Astrocyte (in vitro differentiated cells and primary cell): ENCODE results near the gene L1CAM. TPM values are rescaled to one million over a fixed set of nuclear protein-coding genes. Genes with fewer than 3 reads are reported as not detected.

ENCODE experiments used
- DNase-seq: peaks from one replicate; pipeline ENCODE4 v3.0.0-alpha.2; 2010; ENCODE audit warnings: low read depth
- FAIRE-seq: peaks from 2 replicates; lab custom pipeline; 2011; peaks lifted over from hg19 to GRCh38; lab: Jason Lieb, UNC
- H2AFZ ChIP-seq: 2 replicates; pipeline ENCODE4 v1.6.0; 2012; ENCODE audit warnings: low read depth, low read length, inconsistent platforms
- H3K27ac ChIP-seq: 2 replicates; pipeline ENCODE4 v1.5.1; 2011; ENCODE audit warnings: low read depth, low read length, inconsistent platforms
- H3K27me3 ChIP-seq: 2 replicates; pipeline ENCODE4 v1.6.0; 2011; ENCODE audit warnings: low read length, inconsistent platforms; ENCODE audit not compliant: insufficient read depth
- H3K36me3 ChIP-seq: 2 replicates; pipeline ENCODE4 v1.5.1; 2011; ENCODE audit warnings: low read length, inconsistent platforms; ENCODE audit not compliant: insufficient read depth
- H3K4me1 ChIP-seq: 2 replicates; pipeline ENCODE4 v1.5.1; 2011; ENCODE audit warnings: low read length, inconsistent platforms; ENCODE audit not compliant: insufficient read depth
- H3K4me2 ChIP-seq: 2 replicates; pipeline ENCODE4 v1.6.0; 2012; ENCODE audit warnings: low read length, inconsistent platforms
- H3K4me3 ChIP-seq: 2 replicates; pipeline ENCODE4 v1.5.1; 2011; ENCODE audit warnings: low read depth, mild to moderate bottlenecking, low read length, inconsistent platforms; ENCODE audit not compliant: insufficient read depth
- H3K79me2 ChIP-seq: 2 replicates; pipeline ENCODE4 v1.6.0; 2012; ENCODE audit warnings: mild to moderate bottlenecking, low read length, inconsistent platforms; ENCODE audit not compliant: insufficient read depth
- H3K9ac ChIP-seq: 2 replicates; pipeline ENCODE4 v1.6.0; 2012; ENCODE audit warnings: mild to moderate bottlenecking, low read length, inconsistent platforms
- H3K9me3 ChIP-seq: 2 replicates; pipeline ENCODE4 v1.5.1; 2012; ENCODE audit warnings: low read depth, mild to moderate bottlenecking, low read length, inconsistent platforms; ENCODE audit not compliant: insufficient read depth
- H4K20me1 ChIP-seq: 2 replicates; pipeline ENCODE4 v1.6.0; 2012; ENCODE audit warnings: low read length, inconsistent platforms; ENCODE audit not compliant: insufficient read depth
- H3K27ac Mint-ChIP-seq: one replicate; pipeline ENCODE4 v1.8.0; 2021; ENCODE audit warnings: mild to moderate bottlenecking, mixed read lengths; ENCODE audit not compliant: unreplicated experiment
- H3K27me3 Mint-ChIP-seq: one replicate; pipeline ENCODE4 v1.8.0; 2021; ENCODE audit warnings: low read depth, mixed read lengths; ENCODE audit not compliant: unreplicated experiment
- H3K36me3 Mint-ChIP-seq: one replicate; pipeline ENCODE4 v1.8.0; 2021; ENCODE audit warnings: low read depth, mixed read lengths; ENCODE audit not compliant: unreplicated experiment
- H3K4me1 Mint-ChIP-seq: one replicate; pipeline ENCODE4 v1.8.0; 2021; ENCODE audit warnings: low read depth, mixed read lengths; ENCODE audit not compliant: unreplicated experiment
- H3K4me3 Mint-ChIP-seq: one replicate; pipeline ENCODE4 v1.8.0; 2021; ENCODE audit warnings: mild to moderate bottlenecking, moderate library complexity, mixed read lengths; ENCODE audit not compliant: unreplicated experiment
- H3K9me3 Mint-ChIP-seq: one replicate; pipeline ENCODE4 v1.8.0; 2021; ENCODE audit warnings: mild to moderate bottlenecking, mixed read lengths; ENCODE audit not compliant: unreplicated experiment
- EZH2 ChIP-seq: IDR thresholded peaks from 2 replicates; pipeline ENCODE4 v1.6.1; 2012; ENCODE audit warnings: mild to moderate bottlenecking, low read length, inconsistent platforms; ENCODE audit not compliant: insufficient read depth
- total RNA-seq: library from RNA; stranded (reverse); gene quantifications from 2 replicates; pipeline ENCODE4 v1.2.1, GENCODE V29; 2021
- TF ChIP-seq, protein P1 (sequence below): IDR thresholded peaks from 2 replicates; pipeline ENCODE4 v1.5.1; 2011; ENCODE audit warnings: low read depth, mild to moderate bottlenecking, inconsistent platforms, low read length, moderate library complexity; ENCODE audit not compliant: insufficient read depth

L1CAM gene
- total RNA-seq, 1 donor from 2014 or later, result 347 TPM

DNA sequence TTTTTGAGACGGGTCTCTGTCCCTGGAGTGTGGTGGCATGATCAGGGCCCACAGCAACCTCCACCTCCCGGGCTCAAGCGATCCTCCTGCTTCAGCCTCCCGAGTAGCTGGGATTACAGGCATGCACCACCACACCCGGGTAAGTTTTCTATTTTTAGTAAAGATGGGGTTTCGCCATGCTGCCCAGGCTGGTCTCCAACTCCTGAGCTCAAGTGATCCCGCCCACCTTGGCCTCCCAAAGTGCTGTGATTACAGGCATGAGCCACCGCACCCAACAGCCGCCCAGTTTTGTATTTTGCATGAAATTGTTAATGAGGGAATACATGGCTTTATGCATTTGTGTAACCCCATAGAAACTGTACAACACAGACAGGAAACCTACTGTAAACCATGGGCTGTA is 42.9 kb upstream of the L1CAM start:
- H3K79me2 ChIP-seq, result peaks cover 25% of the 10 kb centered on the region
- Mint-ChIP-seq H3K36me3 (no peaks in the 10 kb centered on the region), H3K4me3 (no peak overlapping the region), H3K9me3 (no peaks in the 10 kb centered on the region), H3K4me1 (no peaks in the 10 kb centered on the region), H3K27ac (no peak overlapping the region), H3K27me3 (no peaks in the 10 kb centered on the region)
- peaks cover 13% of the 10 kb centered on the region for H4K20me1 ChIP-seq
- DNase-seq, result no peak
- H3K9ac ChIP-seq, result no peak overlapping the region
- no peak for FAIRE-seq
- H2AFZ ChIP-seq, result no peak overlapping the region
- no peaks in the 10 kb centered on the region for H3K9me3 ChIP-seq
- no peaks in the 10 kb centered on the region for H3K27me3 ChIP-seq
- H3K4me1 ChIP-seq, result peaks cover 12% of the 10 kb centered on the region
- H3K27ac ChIP-seq, result no peak overlapping the region
- H3K36me3 ChIP-seq, result peaks cover 4% of the 10 kb centered on the region
- peak overlapping the region; percentile 72 for H3K4me2 ChIP-seq
- no peak overlapping the region for H3K4me3 ChIP-seq
- TF ChIP-seq EZH2, result no peak
- TF ChIP-seq, protein P1, sequence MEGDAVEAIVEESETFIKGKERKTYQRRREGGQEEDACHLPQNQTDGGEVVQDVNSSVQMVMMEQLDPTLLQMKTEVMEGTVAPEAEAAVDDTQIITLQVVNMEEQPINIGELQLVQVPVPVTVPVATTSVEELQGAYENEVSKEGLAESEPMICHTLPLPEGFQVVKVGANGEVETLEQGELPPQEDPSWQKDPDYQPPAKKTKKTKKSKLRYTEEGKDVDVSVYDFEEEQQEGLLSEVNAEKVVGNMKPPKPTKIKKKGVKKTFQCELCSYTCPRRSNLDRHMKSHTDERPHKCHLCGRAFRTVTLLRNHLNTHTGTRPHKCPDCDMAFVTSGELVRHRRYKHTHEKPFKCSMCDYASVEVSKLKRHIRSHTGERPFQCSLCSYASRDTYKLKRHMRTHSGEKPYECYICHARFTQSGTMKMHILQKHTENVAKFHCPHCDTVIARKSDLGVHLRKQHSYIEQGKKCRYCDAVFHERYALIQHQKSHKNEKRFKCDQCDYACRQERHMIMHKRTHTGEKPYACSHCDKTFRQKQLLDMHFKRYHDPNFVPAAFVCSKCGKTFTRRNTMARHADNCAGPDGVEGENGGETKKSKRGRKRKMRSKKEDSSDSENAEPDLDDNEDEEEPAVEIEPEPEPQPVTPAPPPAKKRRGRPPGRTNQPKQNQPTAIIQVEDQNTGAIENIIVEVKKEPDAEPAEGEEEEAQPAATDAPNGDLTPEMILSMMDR, result no peak

DNA sequence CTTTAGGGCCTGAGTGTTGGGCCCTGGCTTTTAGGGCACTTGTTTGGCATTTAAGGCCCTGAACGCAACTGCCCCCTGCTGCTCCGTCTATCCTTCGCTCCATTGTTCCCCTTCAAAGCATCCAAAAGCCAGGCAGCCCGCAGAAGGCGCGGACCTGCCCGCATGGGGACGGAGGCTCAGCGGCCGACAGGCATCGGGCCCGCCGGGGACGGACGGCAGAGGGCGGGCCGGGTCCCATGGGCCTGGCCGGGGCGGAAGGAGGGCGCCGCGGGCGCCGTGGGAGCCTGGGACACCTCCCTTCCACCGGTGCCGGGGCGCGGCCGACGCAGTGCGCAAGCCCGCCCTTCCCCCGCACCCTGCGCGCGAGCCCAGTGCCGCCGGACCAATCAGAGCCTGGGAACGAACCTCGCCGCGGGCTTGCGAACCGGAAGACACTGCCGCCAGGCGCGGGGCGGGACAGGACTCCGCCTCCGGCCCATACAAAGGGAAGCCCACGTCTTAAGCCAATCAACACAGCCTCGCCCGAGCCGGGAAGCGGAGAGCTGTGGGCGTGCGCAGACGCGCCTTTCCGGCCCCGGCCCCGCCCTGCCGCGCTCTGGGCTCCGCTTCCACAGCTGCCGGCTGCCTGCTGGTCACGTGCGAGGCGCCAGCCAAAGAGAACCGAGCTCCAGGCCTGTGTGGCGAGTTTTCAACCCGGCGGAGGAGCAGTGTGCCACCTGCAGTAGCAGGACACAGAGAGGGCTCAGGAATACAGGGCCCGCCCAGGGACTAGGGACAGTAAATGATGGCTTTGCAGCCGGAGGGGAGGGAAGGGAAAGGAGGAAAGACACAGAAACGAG is 42.2 kb upstream of the L1CAM start:
- Histone ChIP-seq H3K4me2 (peak overlapping the region; percentile 89), H3K79me2 (peaks cover 18% of the 10 kb centered on the region), H3K36me3 (peaks cover 4% of the 10 kb centered on the region), H3K9me3 (no peaks in the 10 kb centered on the region), H3K27ac (peak overlapping the region; percentile 87), H4K20me1 (peaks cover 11% of the 10 kb centered on the region), H2AFZ (no peak overlapping the region), H3K4me3 (peak overlapping the region; percentile 56), H3K4me1 (peaks cover 10% of the 10 kb centered on the region), H3K9ac (peak overlapping the region; percentile 89), H3K27me3 (no peaks in the 10 kb centered on the region)
- H3K4me3 Mint-ChIP-seq, result peak overlapping the region; percentile 83
- peak; percentile 95 for DNase-seq
- H3K27ac Mint-ChIP-seq, result peak overlapping the region; percentile 75
- H3K36me3 Mint-ChIP-seq, result no peaks in the 10 kb centered on the region
- H3K27me3 Mint-ChIP-seq, result no peaks in the 10 kb centered on the region
- peak; percentile 98 for FAIRE-seq
- no peaks in the 10 kb centered on the region for H3K4me1 Mint-ChIP-seq
- H3K9me3 Mint-ChIP-seq, result no peaks in the 10 kb centered on the region
- TF ChIP-seq, protein P1, result no peak
- no peak for TF ChIP-seq EZH2

GRCh38 chrX:153927672-153927921 is 41.6 kb upstream of the L1CAM start:
- FAIRE-seq (peak; percentile 23), DNase-seq (no peak)
- H3K27me3 Mint-ChIP-seq, result no peaks in the 10 kb centered on the region
- Histone ChIP-seq H3K4me3 (peak overlapping the region; percentile 56), H3K4me1 (peaks cover 8% of the 10 kb centered on the region), H3K27me3 (no peaks in the 10 kb centered on the region), H3K9me3 (no peaks in the 10 kb centered on the region), H3K4me2 (peak overlapping the region; percentile 89), H4K20me1 (peaks cover 6% of the 10 kb centered on the region), H3K27ac (peak overlapping the region; percentile 87), H3K79me2 (peaks cover 12% of the 10 kb centered on the region), H2AFZ (no peak overlapping the region), H3K9ac (peak overlapping the region; percentile 89), H3K36me3 (peaks cover 4% of the 10 kb centered on the region)
- H3K4me1 Mint-ChIP-seq, result no peaks in the 10 kb centered on the region
- peak overlapping the region; percentile 75 for H3K27ac Mint-ChIP-seq
- H3K4me3 Mint-ChIP-seq, result peak overlapping the region; percentile 78
- H3K9me3 Mint-ChIP-seq, result no peaks in the 10 kb centered on the region
- H3K36me3 Mint-ChIP-seq, result no peaks in the 10 kb centered on the region
- TF ChIP-seq EZH2, result no peak
